K562 (cell line): ENCODE measurements around the gene ABR. TPM values are rescaled to one million over a fixed set of nuclear protein-coding genes. Genes with fewer than 3 reads are reported as not detected.

Experiments used
- ATAC-seq: fragments of 200-7000 bp; cut with Tn5 transposase; 3 replicates; pipeline ENCODE4 v1.9.1; 2020; ENCODE audit warnings: moderate library complexity
- BruUV-seq: library from RNA; stranded (reverse); fragments of 400-500 nt; replicated peaks from 2 replicates; lab custom pipeline; 2021; lab: Mats Ljungman, UMichigan
- CTCF ChIA-PET: fragments of 300-600 bp; formaldehyde crosslinking; extraction: SDS; loops from one replicate; lab custom pipeline; 2021; ENCODE audit warnings: low intra/inter-chr PET ratio; lab: Yijun Ruan, JAX
- POLR2A ChIA-PET: fragments of 300-600, 350-650 bp; sonication (Branson Sonifier 250); formaldehyde crosslinking; extraction: SDS; loops from one replicate; lab custom pipeline; 2021; ENCODE audit warnings: antibody characterized with exemption, inconsistent platforms; lab: Yijun Ruan, JAX
- DNase-seq, 4 experiments: peaks; one replicate each; pipeline versions ENCODE4 v3.0.0 to v3.0.0-alpha.2; 2011 to 2018; ENCODE audit warnings: low spot score in 3 of 4, mixed read lengths in 3 of 4; ENCODE audit errors: extremely low read depth in 1 of 4
- FAIRE-seq: peaks from 2 replicates; lab custom pipeline; 2011; peaks lifted over from hg19 to GRCh38; lab: Jason Lieb, UNC
- H2AFZ ChIP-seq: 2 replicates; pipeline ENCODE4 v1.6.0; 2011; ENCODE audit warnings: low read depth, low read length, control low read depth, inconsistent platforms
- H3K27ac ChIP-seq: fragments of 200-600 bp; 3 replicates; pipeline ENCODE4 v1.8.0; 2011; ENCODE audit warnings: low read depth, mild to moderate bottlenecking, control low read depth, inconsistent platforms, low read length, moderate library complexity, mixed read lengths; ENCODE audit errors: extremely low read depth
- H3K27me3 ChIP-seq, 2 experiments: fragments of 300-600 bp in 1 of 2; 2 replicates in 1 of 2; 3 replicates in 1 of 2; pipeline versions ENCODE4 v1.6.0 to v1.8.0; 2011; ENCODE audit warnings: inconsistent platforms in 2 of 2, low read length in 2 of 2, mild to moderate bottlenecking in 1 of 2, mixed read lengths in 1 of 2, moderate library complexity in 1 of 2; ENCODE audit not compliant: control insufficient read depth in 2 of 2, insufficient read depth in 2 of 2
- H3K36me3 ChIP-seq: fragments of 300-600 bp; 3 replicates; pipeline ENCODE4 v1.8.0; 2011; ENCODE audit warnings: mild to moderate bottlenecking, low read length, inconsistent platforms; ENCODE audit not compliant: control insufficient read depth, insufficient read depth
- H3K4me1 ChIP-seq, 2 experiments: fragments of 200-600 bp in 1 of 2; replicated peaks in 1 of 2; 2 replicates in 1 of 2; 3 replicates in 1 of 2; pipeline versions ENCODE4 v1.5.1 to v1.8.0; 2011; ENCODE audit warnings: inconsistent platforms in 2 of 2, low read length in 2 of 2, mild to moderate bottlenecking in 1 of 2, mixed read lengths in 1 of 2, moderate library complexity in 1 of 2; ENCODE audit not compliant: control insufficient read depth in 2 of 2, insufficient read depth in 2 of 2
- H3K4me2 ChIP-seq: 2 replicates; pipeline ENCODE4 v1.6.1; 2011; ENCODE audit warnings: low read length, control low read depth, inconsistent platforms, mixed read lengths; ENCODE audit not compliant: insufficient read depth
- H3K4me3 ChIP-seq: fragments of 200-600 bp; sonication (generic), shearing (Covaris generic); 2 replicates; pipeline ENCODE4 v1.5.1; 2016; ENCODE audit warnings: control low read depth, inconsistent platforms
- H3K79me2 ChIP-seq: fragments of 200-600 bp; 3 replicates; pipeline ENCODE4 v1.8.0; 2011; ENCODE audit warnings: low read length, inconsistent platforms; ENCODE audit not compliant: control insufficient read depth, insufficient read depth
- H3K9ac ChIP-seq, 2 experiments: 2 replicates each; pipeline versions ENCODE4 v1.6.0 to v1.6.1; 2011; ENCODE audit warnings: low read depth in 2 of 2, low read length in 2 of 2, control low read depth in 1 of 2, inconsistent platforms in 1 of 2, mild to moderate bottlenecking in 1 of 2, mixed read lengths in 1 of 2; ENCODE audit not compliant: insufficient read depth in 1 of 2
- H3K9me1 ChIP-seq: one replicate; pipeline ENCODE4 v1.6.0; 2011; ENCODE audit warnings: inconsistent platforms, mild to moderate bottlenecking, low read length, moderate library complexity; ENCODE audit not compliant: control insufficient read depth, insufficient read depth
- H3K9me3 ChIP-seq: replicated peaks from 2 replicates; pipeline ENCODE4 v1.5.1; 2011; ENCODE audit warnings: low read depth, low read length, inconsistent platforms; ENCODE audit not compliant: control insufficient read depth, insufficient read depth
- H4K20me1 ChIP-seq: replicated peaks from 2 replicates; pipeline ENCODE4 v1.6.1; 2011; ENCODE audit warnings: low read length, inconsistent platforms, mixed read lengths; ENCODE audit not compliant: control insufficient read depth, insufficient read depth
- CBFA2T2 ChIP-seq: fragments of 450-650 bp; conservative IDR thresholded peaks from 2 replicates; pipeline ENCODE4 v1.6.1; 2017; ENCODE audit warnings: mild to moderate bottlenecking
- CHD1 ChIP-seq: fragments of 200-600 bp; sonication (generic); IDR thresholded peaks from one replicate; pipeline ENCODE4 v1.6.1; 2012; ENCODE audit warnings: mild to moderate bottlenecking, moderate library complexity, low read length, inconsistent platforms
- NR2C1 ChIP-seq, 2 experiments: fragments of 450-650 bp; IDR thresholded peaks; 2 replicates each; pipeline ENCODE4 v1.6.1; 2017; ENCODE audit warnings: mild to moderate bottlenecking in 2 of 2, antibody characterized with exemption in 1 of 2, inconsistent platforms in 1 of 2, missing compliant biosample characterization in 1 of 2, missing genetic modification characterization in 1 of 2
- POLR2B ChIP-seq: fragments of 450-650 bp; IDR thresholded peaks from 2 replicates; pipeline ENCODE4 v1.6.1; 2018; ENCODE audit warnings: low read depth; ENCODE audit not compliant: partially characterized antibody
- PPARD ChIP-seq: fragments of 250-450 bp; sonication (Bioruptor Pico); IDR thresholded peaks from 2 replicates; pipeline ENCODE4 v1.8.0; 2022; ENCODE audit warnings: inconsistent platforms, mild to moderate bottlenecking, moderate library complexity
- SLC30A9 ChIP-seq: fragments of 250-450 bp; sonication (Bioruptor Pico); IDR thresholded peaks from 2 replicates; pipeline ENCODE4 v1.8.0; 2022; ENCODE audit warnings: mild to moderate bottlenecking, moderate library complexity
- SRSF9 ChIP-seq: fragments of 200-400 bp; formaldehyde crosslinking; IDR thresholded peaks from 2 replicates; pipeline ENCODE4 v1.6.1; 2017; ENCODE audit warnings: low read depth, low read length, borderline replicate concordance
- TEAD2 ChIP-seq: fragments of 450-650 bp; IDR thresholded peaks from 2 replicates; pipeline ENCODE4 v1.6.1; 2016; ENCODE audit warnings: missing genetic modification characterization, control low read depth, missing compliant biosample characterization
- ZFX ChIP-seq: sonication (generic); formaldehyde crosslinking; IDR thresholded peaks from 2 replicates; pipeline ENCODE4 v1.8.0; 2022; ENCODE audit warnings: mild to moderate bottlenecking, missing genetic modification reagents, moderate library complexity
- ZNF79 ChIP-seq: fragments of 250-450 bp; sonication (Bioruptor Pico); IDR thresholded peaks from 2 replicates; pipeline ENCODE4 v1.4.0; 2020; ENCODE audit warnings: low read depth, mild to moderate bottlenecking, moderate library complexity
- WGBS: fragments of 100-300 bp; shearing (Covaris generic); methylation state at CpG from one replicate; pipeline ENCODE4 v1.1.6; 2016; ENCODE audit warnings: low coverage, mixed read lengths; ENCODE audit not compliant: insufficient coverage; ENCODE audit errors: missing lambda C conversion rate; 5-methylcytosine and 5-hydroxymethylcytosine counted together
- in situ Hi-C: fragments of 300-500 bp; cut with MboI; formaldehyde crosslinking; loops from 4 replicates; pipeline ENCODE4 v1.15.0; 2018; ENCODE audit warnings: inconsistent platforms, mixed read lengths
- intact Hi-C: fragments of 100-400 bp; cut with micrococcal nuclease; formaldehyde crosslinking; loops from 2 replicates; pipeline ENCODE4 v1.14.2; 2022
- polyA plus RNA-seq, 8 experiments: library from polyadenylated mRNA; depleted of rRNA in 4 of 8; stranded (reverse) in 5 of 8; unstranded in 3 of 8; fragments of >200 nt; fragmentation: Nextera tagmentation in 2 of 8; fragmentation: Illumina TruSeq in 1 of 8; extraction: Ambion mirVana in 2 of 8; extraction: Trizol in 1 of 8; gene quantifications; 2 replicates each; pipeline versions ENCODE4 v1.2.1 to v1.2.3, GENCODE V29; 2011 to 2014; ENCODE audit warnings: inconsistent platforms in 1 of 8, missing spikeins in 1 of 8
- total RNA-seq, 7 experiments: library from RNA; depleted of rRNA in 6 of 7; stranded (reverse); fragments of >200 nt in 6 of 7; fragmentation: Illumina TruSeq in 2 of 7; extraction: Trizol in 2 of 7; gene quantifications; 2 replicates each; pipeline versions ENCODE4 v1.2.1 to v1.2.3, GENCODE V29; 2011 to 2021; ENCODE audit warnings: low replicate concordance in 1 of 7
- TF ChIP-seq, protein P1 (sequence below): fragments of 450-650 bp; IDR thresholded peaks from 2 replicates; pipeline ENCODE4 v1.6.1; 2016; ENCODE audit warnings: mild to moderate bottlenecking
- TF ChIP-seq, protein P2 (sequence below): IDR thresholded peaks from 2 replicates; pipeline ENCODE4 v1.6.1; 2012; ENCODE audit warnings: low read depth, low read length, improper control_type of control experiment, borderline replicate concordance

Gene ABR
- total and polyA plus RNA-seq, 9 of the 15 experiments (the other 6 are each of a cell fraction or from before 2014, with no cell fraction given): 0.07 to 1.6 (median 0.37) TPM; not detected in 1

DNA sequence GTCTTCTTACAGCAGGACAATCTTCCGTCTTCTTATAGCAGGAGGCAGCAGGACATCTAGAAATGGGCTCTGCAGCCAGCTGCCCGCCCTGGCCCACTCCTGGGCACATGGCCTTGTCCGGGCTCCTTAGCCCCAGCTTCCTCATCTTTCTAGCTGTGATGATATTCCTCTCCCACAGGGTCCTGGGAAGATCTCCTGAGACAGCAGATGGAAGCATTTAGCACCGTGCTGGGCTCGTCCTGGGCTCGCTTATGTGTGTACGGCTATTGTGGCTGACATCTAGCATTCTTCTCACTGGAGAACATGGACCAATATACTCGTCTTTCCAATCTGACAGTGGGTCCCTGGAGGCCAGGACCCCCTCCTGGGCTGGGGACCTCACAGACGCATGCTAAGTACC lies 134.3 kb downstream of the ABR start:
- intact Hi-C loops: no loop called here
- in situ Hi-C loops: no loop called here
- Histone ChIP-seq H3K4me1 (peaks cover 0 to 10% of the 10 kb centered on the region in 2 experiments; a peak in 2 of 5 replicates), H3K4me3 (no peak overlapping the region), H3K36me3 (no peaks in the 10 kb centered on the region), H3K27ac (no peak overlapping the region), H3K4me2 (no peak overlapping the region), H3K9me1 (no peaks in the 10 kb centered on the region), H3K27me3 (peaks cover 20 to 75% of the 10 kb centered on the region in 2 experiments; a peak in 4 of 5 replicates), H3K79me2 (no peaks in the 10 kb centered on the region), H3K9ac (no peak overlapping the region), H2AFZ (no peak overlapping the region), H3K9me3 (no peaks in the 10 kb centered on the region), H4K20me1 (no peaks in the 10 kb centered on the region)
- DNase-seq (no peak), ATAC-seq (no peak), FAIRE-seq (no peak)
- TF ChIP-seq CBFA2T2 (no peak), ZFX (no peak), TEAD2 (tag) (no peak), CHD1 (no peak), ZNF79 (no peak), POLR2B (no peak), SRSF9 (no peak), NR2C1 (IDR thresholded peaks at IDR 0.05) (no peak), NR2C1 (tag; IDR thresholded peaks at IDR 0.05) (no peak), SLC30A9 (CRISPR knock-in tag) (no peak), PPARD (no peak)
- TF ChIP-seq, protein P1, sequence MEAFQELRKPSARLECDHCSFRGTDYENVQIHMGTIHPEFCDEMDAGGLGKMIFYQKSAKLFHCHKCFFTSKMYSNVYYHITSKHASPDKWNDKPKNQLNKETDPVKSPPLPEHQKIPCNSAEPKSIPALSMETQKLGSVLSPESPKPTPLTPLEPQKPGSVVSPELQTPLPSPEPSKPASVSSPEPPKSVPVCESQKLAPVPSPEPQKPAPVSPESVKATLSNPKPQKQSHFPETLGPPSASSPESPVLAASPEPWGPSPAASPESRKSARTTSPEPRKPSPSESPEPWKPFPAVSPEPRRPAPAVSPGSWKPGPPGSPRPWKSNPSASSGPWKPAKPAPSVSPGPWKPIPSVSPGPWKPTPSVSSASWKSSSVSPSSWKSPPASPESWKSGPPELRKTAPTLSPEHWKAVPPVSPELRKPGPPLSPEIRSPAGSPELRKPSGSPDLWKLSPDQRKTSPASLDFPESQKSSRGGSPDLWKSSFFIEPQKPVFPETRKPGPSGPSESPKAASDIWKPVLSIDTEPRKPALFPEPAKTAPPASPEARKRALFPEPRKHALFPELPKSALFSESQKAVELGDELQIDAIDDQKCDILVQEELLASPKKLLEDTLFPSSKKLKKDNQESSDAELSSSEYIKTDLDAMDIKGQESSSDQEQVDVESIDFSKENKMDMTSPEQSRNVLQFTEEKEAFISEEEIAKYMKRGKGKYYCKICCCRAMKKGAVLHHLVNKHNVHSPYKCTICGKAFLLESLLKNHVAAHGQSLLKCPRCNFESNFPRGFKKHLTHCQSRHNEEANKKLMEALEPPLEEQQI: no peak
- TF ChIP-seq, protein P2, sequence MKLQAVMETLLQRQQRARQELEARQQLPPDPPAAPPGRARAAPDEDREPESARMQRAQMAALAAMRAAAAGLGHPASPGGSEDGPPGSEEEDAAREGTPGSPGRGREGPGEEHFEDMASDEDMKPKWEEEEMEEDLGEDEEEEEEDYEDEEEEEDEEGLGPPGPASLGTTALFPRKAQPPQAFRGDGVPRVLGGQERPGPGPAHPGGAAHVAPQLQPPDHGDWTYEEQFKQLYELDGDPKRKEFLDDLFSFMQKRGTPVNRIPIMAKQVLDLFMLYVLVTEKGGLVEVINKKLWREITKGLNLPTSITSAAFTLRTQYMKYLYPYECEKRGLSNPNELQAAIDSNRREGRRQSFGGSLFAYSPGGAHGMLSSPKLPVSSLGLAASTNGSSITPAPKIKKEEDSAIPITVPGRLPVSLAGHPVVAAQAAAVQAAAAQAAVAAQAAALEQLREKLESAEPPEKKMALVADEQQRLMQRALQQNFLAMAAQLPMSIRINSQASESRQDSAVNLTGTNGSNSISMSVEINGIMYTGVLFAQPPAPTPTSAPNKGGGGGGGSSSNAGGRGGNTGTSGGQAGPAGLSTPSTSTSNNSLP: no peak
- BruUV-seq: no TSS peak
- WGBS: 7% methylated on average over 8 of the region's 9 CpGs
- ChIA-PET CTCF (no interaction called here), POLR2A (no interaction called here)
